Measurements from ENCODE around the gene TMPRSS3.

DNA sequence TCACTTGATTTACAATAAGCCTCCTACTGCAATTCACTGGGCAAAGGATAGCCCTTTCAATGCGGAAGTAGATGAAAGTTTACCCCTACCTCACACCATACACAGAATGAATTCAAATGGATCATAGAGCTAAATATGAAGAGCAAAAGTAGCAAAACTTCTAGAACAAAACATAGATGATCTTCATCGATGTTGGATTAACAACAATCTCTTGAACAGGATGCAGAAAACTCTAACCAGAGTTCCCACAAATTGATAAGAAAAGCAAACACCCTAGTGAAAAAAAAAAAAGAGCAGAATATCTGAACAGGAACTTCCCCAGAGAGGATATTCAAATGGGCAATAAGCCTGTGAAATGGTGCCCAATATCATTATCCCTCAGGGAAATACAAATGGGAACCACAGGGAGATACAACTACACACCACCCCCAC is 6.0 kb upstream of the TMPRSS3 start:
- TF ChIP-seq, protein P1, sequence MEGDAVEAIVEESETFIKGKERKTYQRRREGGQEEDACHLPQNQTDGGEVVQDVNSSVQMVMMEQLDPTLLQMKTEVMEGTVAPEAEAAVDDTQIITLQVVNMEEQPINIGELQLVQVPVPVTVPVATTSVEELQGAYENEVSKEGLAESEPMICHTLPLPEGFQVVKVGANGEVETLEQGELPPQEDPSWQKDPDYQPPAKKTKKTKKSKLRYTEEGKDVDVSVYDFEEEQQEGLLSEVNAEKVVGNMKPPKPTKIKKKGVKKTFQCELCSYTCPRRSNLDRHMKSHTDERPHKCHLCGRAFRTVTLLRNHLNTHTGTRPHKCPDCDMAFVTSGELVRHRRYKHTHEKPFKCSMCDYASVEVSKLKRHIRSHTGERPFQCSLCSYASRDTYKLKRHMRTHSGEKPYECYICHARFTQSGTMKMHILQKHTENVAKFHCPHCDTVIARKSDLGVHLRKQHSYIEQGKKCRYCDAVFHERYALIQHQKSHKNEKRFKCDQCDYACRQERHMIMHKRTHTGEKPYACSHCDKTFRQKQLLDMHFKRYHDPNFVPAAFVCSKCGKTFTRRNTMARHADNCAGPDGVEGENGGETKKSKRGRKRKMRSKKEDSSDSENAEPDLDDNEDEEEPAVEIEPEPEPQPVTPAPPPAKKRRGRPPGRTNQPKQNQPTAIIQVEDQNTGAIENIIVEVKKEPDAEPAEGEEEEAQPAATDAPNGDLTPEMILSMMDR (conservative IDR thresholded peaks at IDR 0.05; ENCODE audit: low read depth, low read length), result no peak
- no peak for TF ChIP-seq EZH2 (IDR thresholded peaks at IDR 0.05; ENCODE audit: borderline replicate concordance, low read depth, low read length, poor library complexity, severe bottlenecking)
